Adrenal gland (tissue), 12 donors: ENCODE measurements around the gene SNPH. TPM values are rescaled to one million over a fixed set of nuclear protein-coding genes. Genes with fewer than 3 reads are reported as not detected.

Experiments used
- DNase-seq, 7 donors: peaks; one replicate each; pipeline ENCODE4 v3.0.0-alpha.2; 2019 to 2020
- H3K27ac ChIP-seq, 5 donors: fragments of 200-600 bp; sonication (generic) in 4 of 5; 1 replicate in 3 of 5; 2 replicates in 2 of 5; pipeline versions ENCODE4 v1.5.1 to v1.8.0; 2016 to 2020; ENCODE audit warnings: mild to moderate bottlenecking in 1 of 5
- H3K27me3 ChIP-seq: fragments of 200-600 bp; 2 replicates; pipeline ENCODE4 v1.8.0; 2021
- H3K36me3 ChIP-seq, 2 donors: fragments of 200-600 bp; replicated peaks in 1 of 2; 1 replicate in 1 of 2; 2 replicates in 1 of 2; pipeline versions ENCODE4 v1.5.1 to v1.8.0; 2018 to 2022
- H3K4me1 ChIP-seq, 2 donors: fragments of 200-600 bp; replicated peaks in 1 of 2; 1 replicate in 1 of 2; 2 replicates in 1 of 2; pipeline versions ENCODE4 v1.5.1 to v1.8.0; 2018 to 2021
- H3K4me3 ChIP-seq, 4 donors: fragments of 200-600 bp; sonication (generic) in 3 of 4; one replicate each; pipeline ENCODE4 v1.5.1; 2016 to 2018
- H3K9me3 ChIP-seq, 3 donors: fragments of 200-600 bp; sonication (generic) in 1 of 3; replicated peaks in 1 of 3; 1 replicate in 2 of 3; 2 replicates in 1 of 3; pipeline versions ENCODE4 v1.5.1 to v1.8.0; 2016 to 2021
- POLR2A ChIP-seq, 2 donors: fragments of 450-650 bp; IDR thresholded peaks; one replicate each; pipeline ENCODE4 v1.6.1; 2017; ENCODE audit warnings: antibody characterized with exemption in 2 of 2, mild to moderate bottlenecking in 2 of 2, moderate library complexity in 1 of 2
- WGBS, 4 donors: extraction: QIAGEN DNeasy Blood & Tissue Kit in 2 of 4; methylation state at CpG; one replicate each; pipeline versions ENCODE4 v1.1.5 to v1.1.7; 2013 to 2017; 5-methylcytosine and 5-hydroxymethylcytosine counted together
- intact Hi-C, 2 donors: fragments of 100-400 bp; cut with DNase I; formaldehyde crosslinking; loops; one replicate each; pipeline versions ENCODE4 v1.14.1 to v1.15.0; 2022 to 2023
- polyA plus RNA-seq, 3 donors: library from polyadenylated mRNA; stranded (reverse); fragments of 200-250 nt in 2 of 3; fragments of 350-450 nt in 1 of 3; fragmentation: Illumina TruSeq in 1 of 3; extraction: RNeasy Lipid Tissue Mini Kit (QIAGEN cat#74804) in 1 of 3; gene quantifications; one replicate each; pipeline ENCODE4 v1.2.3, GENCODE V29; 2013 to 2014
- total RNA-seq, 9 donors: library from RNA; depleted of rRNA in 4 of 9; stranded (reverse); fragments of >200 nt in 4 of 9; fragments of 120-200 nt in 1 of 9; fragmentation: NEBNext Ultra II Directional in 1 of 9; extraction: Animal tissue kit (Norgen Biotek cat#: 25700) in 1 of 9; gene quantifications; one replicate each; pipeline versions ENCODE4 v1.1.0 to v1.2.4, GENCODE V29; 2013 to 2023
- TF ChIP-seq, protein P1 (sequence below), 6 experiments: fragments of 450-650 bp in 4 of 6; fragments of 200-600 bp in 2 of 6; sonication (generic) in 1 of 6; IDR thresholded peaks; 1 replicate in 5 of 6; 2 replicates in 1 of 6; pipeline versions ENCODE4 v1.5.1 to v1.8.0; 2016 to 2021; ENCODE audit warnings: antibody characterized with exemption in 6 of 6, mild to moderate bottlenecking in 2 of 6, moderate library complexity in 1 of 6
- donor health status: healthy with polysubstance abuse.
- donor health status: Bipolar disorder and iron deficiency.
- donor health status: DM: yes; HTN: yes; CAD: no.
- donor health status: DM: no; HTN: no; CAD: no.
- donor health status: DM: no; HTN: no; CAD: no.
- donor health status: DM: yes; HTN: yes; CAD: no.

Gene SNPH
- total and polyA plus RNA-seq, 12 donors: 2.1 to 18.9 (median 5.8) TPM

DNA sequence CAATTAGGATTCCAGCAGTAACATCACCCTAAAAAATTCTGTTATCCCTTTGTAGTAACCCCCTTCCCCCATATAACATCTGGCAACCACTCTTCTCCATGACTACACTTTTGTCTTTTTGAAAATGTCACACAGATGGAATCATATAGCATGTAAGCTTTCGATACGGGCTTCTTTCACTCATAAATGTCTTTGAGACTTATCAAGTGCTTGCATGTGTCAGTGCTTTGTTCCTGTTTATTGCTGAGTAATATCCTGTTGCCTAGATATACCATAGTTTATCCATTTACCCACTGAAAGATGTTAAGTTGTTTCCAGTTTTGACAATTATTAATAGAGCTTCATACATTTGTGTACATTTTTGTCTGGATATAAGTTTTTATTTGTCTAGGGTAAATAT, 10.4 kb upstream of the SNPH start:
- H3K9me3 ChIP-seq: no peaks in the 10 kb centered on the region
- no peaks in the 10 kb centered on the region for H3K36me3 ChIP-seq
- 73 to 89% (median 84%) methylated on average over 2 of the region's 2 CpGs for WGBS, 4 donors
- H3K27ac ChIP-seq: no peak overlapping the region
- H3K4me3 ChIP-seq: no peak overlapping the region
- no peaks in the 10 kb centered on the region for H3K4me1 ChIP-seq
- peaks cover 12% of the 10 kb centered on the region for H3K27me3 ChIP-seq
- TF ChIP-seq POLR2A (IDR thresholded peaks at IDR 0.05): no peak
- TF ChIP-seq, protein P1, sequence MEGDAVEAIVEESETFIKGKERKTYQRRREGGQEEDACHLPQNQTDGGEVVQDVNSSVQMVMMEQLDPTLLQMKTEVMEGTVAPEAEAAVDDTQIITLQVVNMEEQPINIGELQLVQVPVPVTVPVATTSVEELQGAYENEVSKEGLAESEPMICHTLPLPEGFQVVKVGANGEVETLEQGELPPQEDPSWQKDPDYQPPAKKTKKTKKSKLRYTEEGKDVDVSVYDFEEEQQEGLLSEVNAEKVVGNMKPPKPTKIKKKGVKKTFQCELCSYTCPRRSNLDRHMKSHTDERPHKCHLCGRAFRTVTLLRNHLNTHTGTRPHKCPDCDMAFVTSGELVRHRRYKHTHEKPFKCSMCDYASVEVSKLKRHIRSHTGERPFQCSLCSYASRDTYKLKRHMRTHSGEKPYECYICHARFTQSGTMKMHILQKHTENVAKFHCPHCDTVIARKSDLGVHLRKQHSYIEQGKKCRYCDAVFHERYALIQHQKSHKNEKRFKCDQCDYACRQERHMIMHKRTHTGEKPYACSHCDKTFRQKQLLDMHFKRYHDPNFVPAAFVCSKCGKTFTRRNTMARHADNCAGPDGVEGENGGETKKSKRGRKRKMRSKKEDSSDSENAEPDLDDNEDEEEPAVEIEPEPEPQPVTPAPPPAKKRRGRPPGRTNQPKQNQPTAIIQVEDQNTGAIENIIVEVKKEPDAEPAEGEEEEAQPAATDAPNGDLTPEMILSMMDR (IDR thresholded peaks at IDR 0.05): no peak
- intact Hi-C loops: no loop called here
- no peak for DNase-seq

GRCh38 chr20:1263853-1264252, 2.2 kb upstream of the SNPH start:
- H3K36me3 ChIP-seq: no peaks in the 10 kb centered on the region
- no peak for DNase-seq
- H3K27ac ChIP-seq: no peak overlapping the region
- intact Hi-C loops: no loop called here
- 77 to 90% (median 85%) methylated on average over 1 of the region's 1 CpG for WGBS, 4 donors
- H3K4me3 ChIP-seq: no peak overlapping the region
- peaks cover 5 to 6% of the 10 kb centered on the region in 2 donors for H3K4me1 ChIP-seq
- H3K9me3 ChIP-seq: no peaks in the 10 kb centered on the region
- H3K27me3 ChIP-seq: peaks cover 4% of the 10 kb centered on the region
- TF ChIP-seq, protein P1 (IDR thresholded peaks at IDR 0.05): no peak
- no peak for TF ChIP-seq POLR2A (IDR thresholded peaks at IDR 0.05)

DNA sequence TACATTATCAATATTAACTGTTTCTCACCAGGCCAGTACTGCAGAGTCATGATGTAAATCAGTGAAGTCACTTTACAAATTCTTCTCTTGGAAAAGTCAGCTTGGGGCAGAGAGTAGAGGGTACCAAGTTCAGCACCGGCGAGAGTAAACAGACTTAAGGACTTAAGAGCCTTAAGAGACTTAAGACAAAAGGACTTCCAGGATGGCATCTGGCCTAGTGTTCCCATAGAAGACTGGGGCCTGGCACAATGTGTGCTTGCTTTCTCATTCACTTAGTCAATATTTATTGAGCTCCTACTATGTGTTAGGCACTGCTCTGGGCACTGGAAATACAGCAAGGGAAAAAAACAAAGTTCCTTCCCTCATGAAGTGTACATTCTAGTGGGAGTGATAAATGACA, 1.4 kb upstream of the SNPH start:
- TF ChIP-seq, protein P1 (IDR thresholded peaks at IDR 0.05): no peak
- no peak for TF ChIP-seq POLR2A (IDR thresholded peaks at IDR 0.05)
- Histone ChIP-seq H3K27me3 (peaks cover 4% of the 10 kb centered on the region), H3K36me3 (no peaks in the 10 kb centered on the region), H3K27ac (no peak overlapping the region), H3K4me3 (no peak overlapping the region), H3K9me3 (no peaks in the 10 kb centered on the region), H3K4me1 (peaks cover 5 to 6% of the 10 kb centered on the region in 2 donors)
- no peak for DNase-seq
- WGBS, 4 donors: 58 to 93% (median 79%) methylated on average over 2 of the region's 2 CpGs
- intact Hi-C loops: no loop called here

GRCh38 chr20:1265226-1265915, 723 bp upstream of the SNPH start:
- Histone ChIP-seq H3K27ac (peak overlapping the region in 2 of 5 donors; percentile 70 to 77), H3K4me3 (peak overlapping the region in 1 of 4 donors; percentile 75), H3K27me3 (peaks cover 4% of the 10 kb centered on the region), H3K9me3 (no peaks in the 10 kb centered on the region), H3K36me3 (no peaks in the 10 kb centered on the region), H3K4me1 (peaks cover 5 to 6% of the 10 kb centered on the region in 2 donors)
- no peak for DNase-seq
- TF ChIP-seq POLR2A (IDR thresholded peaks at IDR 0.05): no peak
- TF ChIP-seq, protein P1 (IDR thresholded peaks at IDR 0.05): no peak
- intact Hi-C loops: no loop called here
- 82 to 89% (median 83%) methylated on average over 4 of the region's 4 CpGs for WGBS, 4 donors
